ENCODE measurements around the gene GSK3B. TPM values are rescaled to one million over a fixed set of nuclear protein-coding genes. Genes with fewer than 3 reads are reported as not detected.
A peak's percentile ranks its signal among the peaks of the same experiment; 100 is the strongest.
"Not testable (repeated sequence)": the region's sequence is repeated elsewhere in the genome, so short reads cannot be mapped to it uniquely, and the experiment has no call there.

The GSK3B gene
- total RNA-seq, 8 experiments from 2014 or later, result 25.5 to 72.2 (median 55.4) TPM

DNA sequence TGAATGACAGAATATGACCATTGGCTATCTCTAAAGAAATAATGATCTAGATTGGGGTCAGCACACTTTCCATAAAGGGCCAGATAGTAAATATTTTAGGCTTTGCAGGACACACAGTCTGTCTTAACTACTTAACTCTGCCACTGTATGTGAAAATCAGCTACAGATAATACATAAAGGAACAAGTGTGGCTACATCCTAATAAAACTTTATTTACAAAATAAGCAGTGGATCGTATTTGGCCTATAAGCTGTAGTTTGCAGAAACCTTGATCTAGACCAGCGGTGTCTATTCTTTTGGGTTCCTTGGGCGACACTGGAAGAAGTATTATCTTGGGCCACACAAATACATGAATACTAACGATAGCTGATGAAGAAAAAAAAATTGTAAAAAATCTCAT lies 27.6 kb downstream of the GSK3B start:
- H3K27ac ChIP-seq, result no peak overlapping the region
- WGBS, 10 experiments, result 92 to 100% (median 94%) methylated on average over 1 to 4 of the region's 4 CpGs; no CpG with 5 or more reads in 1 of the 10 experiments
- no peaks in the 10 kb centered on the region for H3K4me1 ChIP-seq (replicated peaks in 1 of 2)
- ATAC-seq (replicated peaks in 6 of 8), result no peak
- in situ Hi-C loops (cut with MboI; ENCODE audit: low pct_unique_long_range_greater_than_20kb in 2 of 9, low sequenced_read_pairs in 9 of 9, unreplicated experiment in 9 of 9), result no loop called here
- no peak overlapping the region for H3K4me3 ChIP-seq

DNA sequence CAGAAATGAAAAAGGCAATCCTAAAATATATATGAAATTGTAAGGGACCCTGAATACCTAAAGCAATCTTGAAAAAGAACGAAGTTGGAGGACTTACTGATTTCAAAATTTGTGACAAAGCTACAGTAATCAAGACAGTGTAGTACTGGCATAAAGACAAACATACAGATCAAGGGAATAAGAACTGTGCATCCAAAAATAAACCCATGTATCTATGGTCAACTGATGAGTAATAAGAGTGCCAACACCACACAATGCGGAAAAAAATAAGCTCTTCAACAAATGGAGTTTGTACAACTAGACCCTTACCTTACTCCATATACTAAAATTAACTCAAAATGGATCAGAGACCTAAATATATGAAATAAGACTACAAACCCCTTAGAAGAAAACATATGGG lies 29.6 kb downstream of the GSK3B start:
- ATAC-seq (replicated peaks in 6 of 8), result no peak
- H3K4me1 ChIP-seq (replicated peaks in 1 of 2), result no peaks in the 10 kb centered on the region
- H3K4me3 ChIP-seq, result no peak overlapping the region
- WGBS, 10 experiments, result 89 to 100% (median 94%) methylated on average over 1 to 2 of the region's 2 CpGs; no CpG with 5 or more reads in 2 of the 10 experiments
- no peak overlapping the region for H3K27ac ChIP-seq
- in situ Hi-C loops (cut with MboI; ENCODE audit: low pct_unique_long_range_greater_than_20kb in 2 of 9, low sequenced_read_pairs in 9 of 9, unreplicated experiment in 9 of 9), result no loop called here

DNA sequence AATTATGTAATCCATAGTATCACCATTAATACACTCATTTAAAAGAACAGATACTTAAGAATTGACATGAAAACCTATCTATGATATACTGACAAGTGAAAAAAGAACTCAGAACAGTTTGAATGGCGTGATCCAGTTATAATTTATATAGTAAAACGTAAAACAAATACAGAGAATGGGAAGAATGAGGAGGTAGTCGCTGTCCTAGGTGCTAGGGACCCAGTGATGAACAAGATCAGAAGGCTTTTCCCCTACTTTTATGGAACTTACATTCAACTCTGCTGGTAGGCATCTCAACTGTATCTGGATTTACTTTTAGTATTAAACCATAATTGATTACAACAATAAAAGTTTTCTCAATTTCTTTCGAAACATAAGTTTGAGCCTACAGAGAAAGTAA lies 31.8 kb downstream of the GSK3B start:
- no peak for ATAC-seq (replicated peaks in 6 of 8)
- Histone ChIP-seq H3K27ac (no peak overlapping the region), H3K4me3 (no peak overlapping the region), H3K4me1 (replicated peaks in 1 of 2) (no peaks in the 10 kb centered on the region)
- in situ Hi-C loops (cut with MboI; ENCODE audit: low pct_unique_long_range_greater_than_20kb in 2 of 9, low sequenced_read_pairs in 9 of 9, unreplicated experiment in 9 of 9), result no loop called here
- 80 to 100% (median 94%) methylated on average over 1 to 4 of the region's 4 CpGs for WGBS, 10 experiments

DNA sequence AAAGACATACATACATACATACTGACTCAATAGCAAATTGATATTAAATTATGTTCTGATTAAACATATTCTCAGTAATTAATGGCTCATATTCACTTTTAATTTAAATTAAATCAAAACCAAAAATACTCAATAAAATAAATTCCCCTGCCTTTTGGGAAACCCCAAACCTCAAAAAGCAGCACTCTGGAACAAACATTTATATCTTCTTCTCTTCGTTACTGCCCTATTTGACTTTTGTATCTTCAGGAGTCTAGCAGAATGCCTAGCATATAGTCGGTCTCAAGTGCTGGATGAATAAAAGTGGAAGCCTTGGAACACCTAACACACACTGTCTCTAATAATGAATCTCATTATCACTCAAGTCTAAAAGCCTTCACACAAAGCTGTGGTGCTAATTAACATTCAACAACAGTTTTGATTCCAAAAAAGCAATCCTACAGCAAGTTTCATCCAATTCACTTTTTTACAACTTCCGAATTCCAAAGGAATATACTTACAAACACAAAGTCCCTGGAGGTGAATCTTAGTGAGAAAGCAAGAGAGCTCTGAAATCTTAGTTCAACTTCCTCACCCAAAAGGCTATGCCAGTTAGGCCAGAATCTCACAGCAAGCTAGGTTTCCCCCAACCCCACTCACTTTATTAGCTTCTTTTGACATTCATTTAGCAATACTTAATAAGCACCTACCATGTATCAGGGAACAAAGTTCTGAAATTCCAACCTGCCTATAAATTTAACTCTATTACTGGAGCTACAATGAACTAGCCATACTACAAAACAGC lies 35.0 kb downstream of the GSK3B start:
- 68 to 87% (median 85%) methylated on average over 2 to 3 of the region's 3 CpGs; no CpG with 5 or more reads in 2 of the 10 experiments for WGBS, 10 experiments
- Histone ChIP-seq H3K27ac (no peak overlapping the region), H3K4me1 (replicated peaks in 1 of 2) (no peaks in the 10 kb centered on the region), H3K4me3 (no peak overlapping the region)
- in situ Hi-C loops (cut with MboI; ENCODE audit: low pct_unique_long_range_greater_than_20kb in 2 of 9, low sequenced_read_pairs in 9 of 9, unreplicated experiment in 9 of 9), result no loop called here
- no peak for ATAC-seq (replicated peaks in 6 of 8)

DNA sequence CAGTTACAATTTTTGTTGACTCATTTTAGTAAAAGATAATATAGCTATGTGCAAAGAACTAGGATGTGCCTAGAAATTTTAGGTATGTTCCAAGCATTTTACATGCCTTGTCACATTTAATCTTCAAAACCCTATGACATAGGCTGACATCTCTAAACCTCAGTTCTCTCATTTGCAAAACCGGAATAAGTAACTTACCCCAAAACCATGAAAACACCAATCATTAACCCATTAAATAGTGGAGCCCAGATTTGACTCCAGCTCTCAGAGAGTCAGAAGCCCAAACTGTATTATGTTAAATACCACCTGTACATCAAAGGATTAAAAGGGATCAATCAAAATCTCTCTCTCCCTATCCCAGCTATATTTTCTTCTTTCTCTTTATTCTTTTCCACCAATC lies 36.6 kb downstream of the GSK3B start:
- ATAC-seq (replicated peaks in 6 of 8), result no peak
- WGBS, 10 experiments, result 73 to 100% (median 83%) methylated on average over 1 of the region's 1 CpG; no CpG with 5 or more reads in 3 of the 10 experiments
- in situ Hi-C loops (cut with MboI; ENCODE audit: low pct_unique_long_range_greater_than_20kb in 2 of 9, low sequenced_read_pairs in 9 of 9, unreplicated experiment in 9 of 9), result no loop called here

DNA sequence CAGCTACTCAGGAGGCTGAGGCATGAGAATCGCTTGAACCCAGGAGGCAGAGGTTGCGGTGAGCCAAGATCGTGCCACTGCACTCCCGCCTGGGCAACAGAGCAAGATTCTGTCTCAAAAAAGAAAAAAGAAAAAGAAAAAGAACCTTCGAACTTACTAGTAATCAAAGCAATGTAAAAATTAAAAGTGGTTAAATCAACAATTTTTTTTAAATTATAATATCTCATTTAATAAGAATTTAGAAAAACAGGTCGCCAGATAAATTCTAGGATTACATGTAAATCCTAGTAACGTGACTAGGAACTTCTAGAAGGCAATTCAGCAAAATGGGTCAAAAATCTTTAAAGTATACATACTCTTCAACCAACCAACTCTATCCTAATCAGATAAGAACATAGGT lies 37.2 kb downstream of the GSK3B start:
- no peak for ATAC-seq (replicated peaks in 6 of 8)

More for the DNA sequence above, 36.6 kb downstream of the GSK3B start:
- H3K27ac ChIP-seq, result no peak overlapping the region
- no peaks in the 10 kb centered on the region for H3K4me1 ChIP-seq (replicated peaks in 1 of 2)
- H3K4me3 ChIP-seq, result no peak overlapping the region

DNA sequence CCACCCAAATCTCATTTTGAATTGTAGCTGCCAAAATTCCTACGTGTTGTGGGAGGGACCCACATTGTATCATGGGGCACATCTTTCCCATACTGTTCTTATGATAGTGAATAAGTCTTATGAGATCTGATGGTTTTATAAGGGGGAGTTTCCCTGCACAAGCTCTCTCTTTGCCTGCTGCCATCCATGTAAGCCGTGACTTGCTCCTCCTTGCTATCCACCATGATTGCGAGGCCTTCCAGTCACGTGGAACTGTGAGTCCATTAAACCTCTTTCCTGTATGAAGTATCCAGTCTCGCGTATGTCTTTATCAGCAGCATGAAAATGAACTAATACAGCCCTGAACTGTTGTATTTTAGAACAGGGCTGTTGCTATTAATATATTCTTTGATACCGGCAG lies 40.6 kb downstream of the GSK3B start:
- in situ Hi-C loops (cut with MboI; ENCODE audit: low pct_unique_long_range_greater_than_20kb in 2 of 9, low sequenced_read_pairs in 9 of 9, unreplicated experiment in 9 of 9); ATAC-seq (replicated peaks in 6 of 8); H3K27ac ChIP-seq; H3K4me1 ChIP-seq (replicated peaks in 1 of 2); H3K4me3 ChIP-seq: not testable (repeated sequence)
- WGBS, 10 experiments, result 88 to 100% (median 96%) methylated on average over 1 to 7 of the region's 7 CpGs; no CpG with 5 or more reads in 1 of the 10 experiments

More for the DNA sequence above, 37.2 kb downstream of the GSK3B start:
- 90 to 100% (median 94%) methylated on average over 2 to 7 of the region's 7 CpGs for WGBS, 10 experiments
- Histone ChIP-seq H3K4me1 (replicated peaks in 1 of 2) (no peaks in the 10 kb centered on the region), H3K4me3 (no peak overlapping the region), H3K27ac (no peak overlapping the region)
- in situ Hi-C loops (cut with MboI; ENCODE audit: low pct_unique_long_range_greater_than_20kb in 2 of 9, low sequenced_read_pairs in 9 of 9, unreplicated experiment in 9 of 9), result no loop called here

DNA sequence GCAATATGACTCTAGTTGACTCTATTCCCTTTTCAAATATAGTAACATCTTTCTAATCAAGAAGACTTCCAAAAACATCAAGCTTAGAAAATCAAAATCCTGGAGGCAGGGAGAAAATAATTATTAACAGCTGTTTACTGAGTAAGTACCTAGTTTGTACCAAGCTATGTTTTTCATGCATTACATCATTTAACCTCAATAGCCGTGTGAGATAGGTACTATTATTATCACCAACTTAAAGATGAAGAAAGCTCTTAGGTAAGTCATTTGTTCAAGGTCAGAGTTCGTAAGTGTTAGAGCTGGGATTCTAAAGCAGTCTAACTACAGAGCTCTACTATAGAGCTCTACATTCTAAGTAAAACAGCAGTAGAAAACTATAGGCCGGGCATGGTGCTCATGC lies 41.6 kb downstream of the GSK3B start:
- Histone ChIP-seq H3K4me3 (no peak overlapping the region), H3K4me1 (replicated peaks in 1 of 2) (no peaks in the 10 kb centered on the region), H3K27ac (no peak overlapping the region)
- no peak for ATAC-seq (replicated peaks in 6 of 8)
- in situ Hi-C loops (cut with MboI; ENCODE audit: low pct_unique_long_range_greater_than_20kb in 2 of 9, low sequenced_read_pairs in 9 of 9, unreplicated experiment in 9 of 9), result no loop called here
- 67 to 100% (median 100%) methylated on average over 1 to 2 of the region's 3 CpGs; no CpG with 5 or more reads in 1 of the 10 experiments for WGBS, 10 experiments

DNA sequence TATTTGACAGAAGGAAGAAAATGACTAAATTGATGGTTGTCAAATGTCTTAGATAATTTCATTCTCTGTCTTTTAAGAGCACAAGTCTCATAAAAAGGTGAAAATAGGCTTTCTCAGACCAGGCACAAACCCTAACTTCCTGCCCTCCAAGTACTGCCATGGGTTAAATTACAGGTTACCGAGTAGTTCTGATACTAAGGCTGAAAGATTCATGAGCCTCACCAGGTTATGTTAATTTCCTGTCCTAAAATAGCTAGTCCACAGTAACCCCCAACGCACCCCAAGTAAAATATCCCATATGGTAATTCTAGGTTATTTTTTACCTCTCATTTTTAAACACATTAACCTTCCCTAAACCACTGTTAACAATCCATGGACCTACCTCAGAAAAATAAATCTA lies 42.0 kb downstream of the GSK3B start:
- Histone ChIP-seq H3K4me1 (replicated peaks in 1 of 2) (no peaks in the 10 kb centered on the region), H3K4me3 (no peak overlapping the region), H3K27ac (no peak overlapping the region)
- WGBS, 10 experiments, result 0 to 100% (median 63%) methylated on average over 1 to 2 of the region's 2 CpGs; no CpG with 5 or more reads in 1 of the 10 experiments
- no peak for ATAC-seq (replicated peaks in 6 of 8)
- in situ Hi-C loops (cut with MboI; ENCODE audit: low pct_unique_long_range_greater_than_20kb in 2 of 9, low sequenced_read_pairs in 9 of 9, unreplicated experiment in 9 of 9), result no loop called here

DNA sequence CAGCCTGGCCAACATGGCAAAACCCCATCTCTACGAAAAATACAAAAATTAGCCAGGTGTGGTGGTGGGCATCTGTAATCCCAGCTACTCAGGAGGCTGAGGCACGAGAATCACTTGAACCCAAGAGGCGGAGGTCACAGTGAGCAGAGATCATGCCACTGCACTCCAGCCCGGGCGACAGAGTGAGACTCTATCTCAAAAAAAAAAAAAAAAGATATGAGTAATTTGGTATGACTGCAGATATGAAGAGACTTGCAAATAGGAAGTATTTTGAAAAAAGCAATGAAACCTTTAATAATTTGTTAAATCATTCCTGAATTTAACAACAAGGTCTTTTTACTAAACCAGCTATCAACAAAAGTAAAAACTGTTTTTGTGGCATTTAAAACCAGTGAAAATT lies 42.7 kb downstream of the GSK3B start:
- H3K4me3 ChIP-seq; ATAC-seq (replicated peaks in 6 of 8); in situ Hi-C loops (cut with MboI; ENCODE audit: low pct_unique_long_range_greater_than_20kb in 2 of 9, low sequenced_read_pairs in 9 of 9, unreplicated experiment in 9 of 9); H3K4me1 ChIP-seq (replicated peaks in 1 of 2); H3K27ac ChIP-seq: not testable (repeated sequence)
- 75 to 100% (median 94%) methylated on average over 2 to 5 of the region's 5 CpGs; no CpG with 5 or more reads in 2 of the 10 experiments for WGBS, 10 experiments

DNA sequence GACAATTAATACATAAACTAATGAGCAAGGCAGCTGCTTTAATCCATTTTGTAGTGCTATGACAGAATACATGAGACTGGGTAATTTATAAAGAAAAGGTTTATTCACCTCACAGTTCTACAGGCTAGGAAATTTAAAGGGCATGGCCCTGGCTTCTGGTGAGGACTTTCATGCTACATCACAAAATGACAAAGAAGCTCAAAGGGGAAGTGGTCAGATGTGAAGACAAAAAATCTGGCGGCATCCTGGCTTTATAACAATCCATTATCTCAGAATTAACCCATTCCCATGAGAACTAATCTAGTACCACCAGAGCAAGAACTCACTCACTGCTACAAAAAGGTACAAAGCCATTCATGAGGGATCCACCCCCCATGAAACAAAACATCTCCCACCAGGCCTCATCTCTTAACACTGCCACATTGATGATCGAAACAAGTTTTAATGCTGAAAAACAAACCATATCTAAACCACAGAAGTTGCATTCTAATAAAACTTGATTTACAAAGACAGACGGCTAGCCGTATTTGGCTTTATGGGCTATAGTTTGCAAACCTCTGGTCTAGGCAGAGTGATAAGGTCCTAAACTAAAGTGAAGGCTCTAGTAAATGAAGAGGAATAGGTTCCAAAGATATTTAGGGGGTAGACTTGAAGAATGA lies 44.2 kb downstream of the GSK3B start:
- Histone ChIP-seq H3K4me1 (replicated peaks in 1 of 2) (no peaks in the 10 kb centered on the region), H3K4me3 (no peak overlapping the region), H3K27ac (no peak overlapping the region)
- no peak for ATAC-seq (replicated peaks in 6 of 8)
- WGBS, 10 experiments, result 93 to 100% (median 100%) methylated on average over 1 to 4 of the region's 4 CpGs; no CpG with 5 or more reads in 1 of the 10 experiments
- in situ Hi-C loops (cut with MboI; ENCODE audit: low pct_unique_long_range_greater_than_20kb in 2 of 9, low sequenced_read_pairs in 9 of 9, unreplicated experiment in 9 of 9), result no loop called here

DNA sequence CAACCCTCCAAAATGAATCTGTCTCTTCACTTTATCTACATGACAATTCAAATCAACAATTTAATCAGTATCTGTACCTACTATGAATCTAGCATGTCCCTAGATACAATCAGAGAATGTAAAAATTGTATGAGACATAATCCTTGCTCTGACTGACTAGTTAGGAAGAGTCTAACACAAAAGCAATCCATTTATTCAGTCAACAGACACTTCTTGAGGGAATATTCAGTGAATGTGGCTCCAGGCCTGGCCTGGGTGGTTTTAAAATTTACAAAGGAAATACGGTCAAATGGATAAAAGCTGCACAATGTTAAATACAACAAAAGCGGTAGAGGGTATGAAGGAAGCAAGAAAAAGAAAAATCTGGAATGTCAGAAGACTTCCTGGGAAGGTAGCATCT lies 45.2 kb downstream of the GSK3B start:
- in situ Hi-C loops (cut with MboI; ENCODE audit: low pct_unique_long_range_greater_than_20kb in 2 of 9, low sequenced_read_pairs in 9 of 9, unreplicated experiment in 9 of 9), result no loop called here
- 0 to 94% (median 46%) methylated on average over 2 of the region's 2 CpGs; no CpG with 5 or more reads in 2 of the 10 experiments for WGBS, 10 experiments
- Histone ChIP-seq H3K4me1 (replicated peaks in 1 of 2) (no peaks in the 10 kb centered on the region), H3K27ac (no peak overlapping the region), H3K4me3 (no peak overlapping the region)
- ATAC-seq (replicated peaks in 6 of 8), result peak in 3 of 8 experiments; percentile 52 to 65 (median 53)

DNA sequence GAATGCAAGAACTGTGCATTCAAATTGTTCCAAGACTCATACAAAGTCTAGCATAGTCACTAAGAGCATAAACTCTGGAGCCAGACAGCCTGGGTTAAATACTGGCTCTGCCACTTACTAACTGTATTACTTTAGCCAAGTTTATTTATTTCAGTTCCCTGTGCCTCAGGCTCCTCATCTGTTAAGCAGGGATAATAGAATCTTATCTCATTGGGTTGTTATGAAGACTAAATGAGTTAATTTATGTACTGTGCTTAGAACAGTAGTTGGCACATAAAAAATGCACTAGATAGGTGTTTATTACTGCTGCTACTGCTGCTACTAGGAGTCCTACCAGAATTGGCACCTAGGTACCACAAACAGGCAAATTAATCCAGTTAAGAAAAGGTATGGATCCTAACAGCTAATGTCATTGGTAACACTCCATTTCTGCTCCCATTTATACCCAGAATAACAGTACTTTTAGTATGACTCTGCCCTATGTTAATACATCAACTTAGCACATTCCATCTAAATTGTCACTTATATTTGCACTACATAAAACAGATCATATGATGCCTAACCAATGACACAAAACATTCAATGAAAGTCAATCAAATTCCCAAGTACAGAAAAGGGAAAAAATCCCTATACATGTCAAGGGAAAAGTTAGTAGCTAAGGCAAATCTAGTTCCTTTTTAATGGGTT lies 45.7 kb downstream of the GSK3B start:
- peak in 3 of 8 experiments; percentile 72 to 90 (median 87) for ATAC-seq (replicated peaks in 6 of 8)
- no peak overlapping the region for H3K27ac ChIP-seq
- H3K4me3 ChIP-seq, result no peak overlapping the region
- in situ Hi-C loops (cut with MboI; ENCODE audit: low pct_unique_long_range_greater_than_20kb in 2 of 9, low sequenced_read_pairs in 9 of 9, unreplicated experiment in 9 of 9), result no loop called here
- no peaks in the 10 kb centered on the region for H3K4me1 ChIP-seq (replicated peaks in 1 of 2)

Measured in motor neuron (in vitro differentiated cells).